ENCODE measurements around the gene EZH2. TPM values are rescaled to one million over a fixed set of nuclear protein-coding genes. Genes with fewer than 3 reads are reported as not detected.

Gene EZH2
- total RNA-seq, 1 experiment from 2014 or later: 35.4 TPM

DNA sequence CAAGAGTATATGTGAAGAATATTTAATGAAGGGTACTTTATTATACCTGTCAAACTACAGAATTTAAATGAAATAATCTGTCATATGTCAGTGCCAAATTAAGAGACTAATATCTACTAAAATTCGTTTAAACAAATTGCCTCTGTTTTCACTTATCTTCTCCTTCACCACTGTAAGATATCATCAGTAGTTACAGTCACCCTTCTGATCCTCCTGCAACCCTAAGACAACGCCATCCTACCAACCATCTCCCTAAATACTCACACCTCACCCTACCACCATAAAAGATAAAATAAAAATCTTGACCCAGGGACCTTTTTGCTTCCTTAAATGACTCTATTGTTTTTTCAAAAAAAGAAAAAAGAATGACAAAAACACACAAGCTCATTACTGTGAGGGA is 20.8 kb downstream of the EZH2 start (continued):
- TF ChIP-seq E2F5 (CRISPR knock-in tag; IDR thresholded peaks at IDR 0.05) (no peak), ELF4 (CRISPR knock-in tag; IDR thresholded peaks at IDR 0.05; ENCODE audit: low read depth) (no peak)
- TF ChIP-seq, protein P1, sequence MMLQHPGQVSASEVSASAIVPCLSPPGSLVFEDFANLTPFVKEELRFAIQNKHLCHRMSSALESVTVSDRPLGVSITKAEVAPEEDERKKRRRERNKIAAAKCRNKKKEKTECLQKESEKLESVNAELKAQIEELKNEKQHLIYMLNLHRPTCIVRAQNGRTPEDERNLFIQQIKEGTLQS (CRISPR knock-in tag; conservative IDR thresholded peaks at IDR 0.05): no peak

DNA sequence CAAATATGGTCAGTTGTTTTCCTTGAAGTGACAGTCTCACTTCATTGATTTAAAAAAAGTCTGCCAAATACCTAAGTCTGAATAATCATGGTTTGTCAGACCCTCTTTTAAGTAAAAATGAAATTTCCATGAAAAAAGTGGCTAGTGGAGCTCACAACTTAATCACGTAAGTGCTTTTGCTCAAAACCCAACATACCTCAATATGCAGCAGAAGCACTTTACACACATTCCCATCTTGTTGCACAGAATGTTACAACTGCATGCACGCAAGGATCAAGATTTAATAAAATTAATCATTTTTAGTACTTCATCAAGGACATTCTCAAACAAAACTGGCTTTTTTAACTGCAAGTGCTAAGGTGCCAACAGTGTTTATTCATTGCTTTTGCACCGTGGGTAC is 21.6 kb downstream of the EZH2 start:
- Mint-ChIP-seq H3K4me1 (peaks cover 41% of the 10 kb centered on the region), H3K4me3 (no peak overlapping the region), H3K27ac (peak overlapping the region; percentile 17; the same call in 1 of the 2 replicates), H3K9me3 (peaks cover 7% of the 10 kb centered on the region), H3K27me3 (ENCODE audit: low read depth) (no peaks in the 10 kb centered on the region), H3K36me3 (peaks cover 3% of the 10 kb centered on the region)
- TF ChIP-seq ZMAT4 (CRISPR knock-in tag; IDR thresholded peaks at IDR 0.05) (no peak), RORB (CRISPR knock-in tag; IDR thresholded peaks at IDR 0.05) (no peak), RELA (CRISPR knock-in tag; IDR thresholded peaks at IDR 0.05; ENCODE audit: borderline replicate concordance) (no peak)
- TF ChIP-seq, protein P2, sequence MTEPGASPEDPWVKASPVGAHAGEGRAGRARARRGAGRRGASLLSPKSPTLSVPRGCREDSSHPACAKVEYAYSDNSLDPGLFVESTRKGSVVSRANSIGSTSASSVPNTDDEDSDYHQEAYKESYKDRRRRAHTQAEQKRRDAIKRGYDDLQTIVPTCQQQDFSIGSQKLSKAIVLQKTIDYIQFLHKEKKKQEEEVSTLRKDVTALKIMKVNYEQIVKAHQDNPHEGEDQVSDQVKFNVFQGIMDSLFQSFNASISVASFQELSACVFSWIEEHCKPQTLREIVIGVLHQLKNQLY (CRISPR knock-in tag; IDR thresholded peaks at IDR 0.05): no peak
- POLR2A ChIA-PET: no interaction called here
- ATAC-seq: no peak
- DNase-seq (ENCODE audit: low spot score): no peak
- CTCF ChIA-PET: no interaction called here

DNA sequence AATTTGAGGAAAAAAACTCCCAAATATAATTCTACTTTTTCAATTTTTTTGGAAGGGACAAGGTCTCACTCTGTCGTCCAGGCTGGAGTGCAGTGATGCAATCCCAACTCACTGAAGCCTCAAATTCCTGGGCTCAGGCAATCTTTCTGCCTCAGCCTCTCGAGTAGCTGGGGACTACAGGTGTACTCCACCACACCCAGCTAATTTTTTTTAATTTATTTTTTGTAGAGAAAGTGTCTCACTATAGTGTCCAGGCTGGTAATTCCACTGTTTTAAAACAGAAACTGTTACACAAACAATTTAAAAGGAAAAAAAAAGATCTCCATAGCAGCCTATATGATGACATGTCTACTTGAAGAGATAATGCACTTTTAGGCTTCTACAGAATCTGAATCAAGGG is 25.6 kb downstream of the EZH2 start:
- DNase-seq (ENCODE audit: low spot score): no peak
- peaks cover 31% of the 10 kb centered on the region for H3K4me1 Mint-ChIP-seq
- H3K9me3 Mint-ChIP-seq: peaks cover 4% of the 10 kb centered on the region; the same call in 1 of the 2 replicates
- H3K4me3 Mint-ChIP-seq: no peak overlapping the region
- ChIA-PET CTCF (interaction anchor here (0.9 to 2.9 kb wide), 2 partner anchors 104 to 108 kb away, joined by 5 to 9 read pairs; no protein-coding TSS in a partner anchor), POLR2A (interaction anchor here (0.6 kb wide), 1 partner anchor 25 kb away, joined by 5 read pairs; the partner anchor contains the start of gene EZH2)
- no peaks in the 10 kb centered on the region for H3K27me3 Mint-ChIP-seq (ENCODE audit: low read depth)
- no peaks in the 10 kb centered on the region for H3K36me3 Mint-ChIP-seq
- TF ChIP-seq NFYB (CRISPR knock-in tag; conservative IDR thresholded peaks at IDR 0.05; ENCODE audit: low read depth) (no peak), ELF4 (CRISPR knock-in tag; IDR thresholded peaks at IDR 0.05; ENCODE audit: low read depth) (no peak), NR2C2 (CRISPR knock-in tag; IDR thresholded peaks at IDR 0.05) (no peak), ZNF416 (CRISPR knock-in tag; IDR thresholded peaks at IDR 0.05) (no peak), TCF7 (CRISPR knock-in tag; IDR thresholded peaks at IDR 0.05; ENCODE audit: low read depth) (no peak), GABPB1 (CRISPR knock-in tag; IDR thresholded peaks at IDR 0.05) (no peak), ZNF232 (CRISPR knock-in tag; IDR thresholded peaks at IDR 0.05) (no peak), TP53 (CRISPR knock-in tag; IDR thresholded peaks at IDR 0.05) (no peak), ERG (CRISPR knock-in tag; IDR thresholded peaks at IDR 0.05) (no peak), NFE2L1 (CRISPR knock-in tag; IDR thresholded peaks at IDR 0.05) (no peak), ETV6 (CRISPR knock-in tag; IDR thresholded peaks at IDR 0.05) (no peak), PRRX2 (CRISPR knock-in tag; IDR thresholded peaks at IDR 0.05) (no peak), CREB1 (CRISPR knock-in tag; IDR thresholded peaks at IDR 0.05) (no peak), GRHL2 (CRISPR knock-in tag; IDR thresholded peaks at IDR 0.05; ENCODE audit: insufficient replicate concordance, severe bottlenecking) (no peak)
- ATAC-seq: no peak
- H3K27ac Mint-ChIP-seq: no peak overlapping the region
